ENCODE results near the gene ARID4A. TPM values are rescaled to one million over a fixed set of nuclear protein-coding genes. Genes with fewer than 3 reads are reported as not detected.
A peak's percentile ranks its signal among the peaks of the same experiment; 100 is the strongest.

ARID4A gene
- total and polyA plus RNA-seq, 2 of the 13 experiments (the other 11 are each of a cell fraction or from before 2014, with no cell fraction given) = 7.2 to 9.7 TPM

- no peak for TF ChIP-seq ZNF609 (CRISPR knock-in tag; IDR thresholded peaks at IDR 0.05; ENCODE audit: borderline replicate concordance)
- no peak for TF ChIP-seq ZFYVE20 (CRISPR knock-in tag; IDR thresholded peaks at IDR 0.05; ENCODE audit: borderline replicate concordance, low read depth)
- no peak for TF ChIP-seq ZNF431 (CRISPR knock-in tag; IDR thresholded peaks at IDR 0.05; ENCODE audit: borderline replicate concordance, low read depth)
- no peak for TF ChIP-seq ATM (IDR thresholded peaks at IDR 0.05; ENCODE audit: borderline replicate concordance)
- TF ChIP-seq LRRFIP1 (CRISPR knock-in tag; conservative IDR thresholded peaks at IDR 0.05) = no peak
- TF ChIP-seq ZBTB20 (CRISPR knock-in tag; IDR thresholded peaks at IDR 0.05; ENCODE audit: borderline replicate concordance, low read depth) = no peak
- TF ChIP-seq ZNF746 (CRISPR knock-in tag; IDR thresholded peaks at IDR 0.05) = no peak
- TF ChIP-seq ZNF501 (CRISPR knock-in tag; IDR thresholded peaks at IDR 0.05) = peak; percentile 27; the same call in 1 of the 2 replicates
- no peak for TF ChIP-seq ZNF329 (CRISPR knock-in tag; IDR thresholded peaks at IDR 0.05; ENCODE audit: low read depth)
- TF ChIP-seq ZNF556 (CRISPR knock-in tag; IDR thresholded peaks at IDR 0.05; ENCODE audit: borderline replicate concordance) = no peak
- TF ChIP-seq JUND (CRISPR knock-in tag; IDR thresholded peaks at IDR 0.05) = no peak
- no peak; the same call in 1 of the 2 replicates for TF ChIP-seq ZNF281 (CRISPR knock-in tag; IDR thresholded peaks at IDR 0.05; ENCODE audit: borderline replicate concordance)
- TF ChIP-seq THRA (CRISPR knock-in tag; IDR thresholded peaks at IDR 0.05; ENCODE audit: borderline replicate concordance) = 0 out of 2 replicates have a peak, but pooled peaks have one; percentile 17
- TF ChIP-seq IKZF5 (CRISPR knock-in tag; IDR thresholded peaks at IDR 0.05) = no peak; the same call in 1 of the 2 replicates
- TF ChIP-seq ARNT2 (CRISPR knock-in tag; IDR thresholded peaks at IDR 0.05; ENCODE audit: low read depth) = no peak
Measured at GRCh38 chr14:58395562-58395811, 97.1 kb downstream of the ARID4A start (continued).

Measured in HepG2 (cell line).